PFSK-1 (cell line): ENCODE measurements around the gene MOV10.

ENCODE experiments used
- FOXP2 ChIP-seq: optimal IDR thresholded peaks from 2 replicates; pipeline ENCODE3; 2011; ENCODE audit warnings: borderline replicate concordance, control low read depth, inconsistent platforms; ENCODE audit not compliant: insufficient read depth; ENCODE audit errors: extremely low read length, extremely low read depth
- POLR2AphosphoS5 ChIP-seq: IDR thresholded peaks from 2 replicates; pipeline ENCODE4 v1.6.1; 2012; ENCODE audit warnings: low read depth, mild to moderate bottlenecking, control low read depth, low read length, moderate library complexity
- SIN3A ChIP-seq: IDR thresholded peaks from 2 replicates; pipeline ENCODE4 v1.6.1; 2012; ENCODE audit warnings: mild to moderate bottlenecking, low read length, moderate library complexity, borderline replicate concordance; ENCODE audit not compliant: insufficient read depth
- TAF1 ChIP-seq: IDR thresholded peaks from 2 replicates; pipeline ENCODE4 v1.6.1; 2012; ENCODE audit warnings: low read length, control low read depth, borderline replicate concordance; ENCODE audit not compliant: insufficient read depth
- TF ChIP-seq, protein P1 (sequence below), 2 experiments: IDR thresholded peaks; 2 replicates each; pipeline versions ENCODE4 v1.6.1 to v1.8.0; 2011 to 2012; ENCODE audit warnings: low read depth in 2 of 2, low read length in 2 of 2, control low read depth in 1 of 2, inconsistent platforms in 1 of 2, mild to moderate bottlenecking in 1 of 2, moderate library complexity in 1 of 2; ENCODE audit not compliant: insufficient read depth in 1 of 2

DNA sequence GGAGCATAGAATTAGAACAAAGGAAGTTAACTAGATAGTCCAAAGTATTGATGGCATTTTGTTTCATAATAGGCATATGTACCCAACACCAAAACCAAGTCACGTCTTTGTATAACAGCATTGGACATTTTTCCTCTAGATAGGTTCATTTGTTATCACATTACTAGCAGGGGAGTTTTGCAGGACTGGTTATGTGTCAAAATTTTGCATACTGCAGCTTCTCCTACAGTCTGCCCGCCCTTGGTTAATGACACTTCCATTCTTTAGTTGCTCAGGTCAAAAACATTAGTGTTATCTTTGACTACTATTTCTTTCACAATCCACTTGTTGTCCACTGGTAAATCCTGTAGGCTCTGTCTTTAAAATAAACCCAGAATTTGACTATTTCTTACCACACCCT is 45.9 kb upstream of the MOV10 start:
- TF ChIP-seq SIN3A = no peak
- TF ChIP-seq, protein P1, sequence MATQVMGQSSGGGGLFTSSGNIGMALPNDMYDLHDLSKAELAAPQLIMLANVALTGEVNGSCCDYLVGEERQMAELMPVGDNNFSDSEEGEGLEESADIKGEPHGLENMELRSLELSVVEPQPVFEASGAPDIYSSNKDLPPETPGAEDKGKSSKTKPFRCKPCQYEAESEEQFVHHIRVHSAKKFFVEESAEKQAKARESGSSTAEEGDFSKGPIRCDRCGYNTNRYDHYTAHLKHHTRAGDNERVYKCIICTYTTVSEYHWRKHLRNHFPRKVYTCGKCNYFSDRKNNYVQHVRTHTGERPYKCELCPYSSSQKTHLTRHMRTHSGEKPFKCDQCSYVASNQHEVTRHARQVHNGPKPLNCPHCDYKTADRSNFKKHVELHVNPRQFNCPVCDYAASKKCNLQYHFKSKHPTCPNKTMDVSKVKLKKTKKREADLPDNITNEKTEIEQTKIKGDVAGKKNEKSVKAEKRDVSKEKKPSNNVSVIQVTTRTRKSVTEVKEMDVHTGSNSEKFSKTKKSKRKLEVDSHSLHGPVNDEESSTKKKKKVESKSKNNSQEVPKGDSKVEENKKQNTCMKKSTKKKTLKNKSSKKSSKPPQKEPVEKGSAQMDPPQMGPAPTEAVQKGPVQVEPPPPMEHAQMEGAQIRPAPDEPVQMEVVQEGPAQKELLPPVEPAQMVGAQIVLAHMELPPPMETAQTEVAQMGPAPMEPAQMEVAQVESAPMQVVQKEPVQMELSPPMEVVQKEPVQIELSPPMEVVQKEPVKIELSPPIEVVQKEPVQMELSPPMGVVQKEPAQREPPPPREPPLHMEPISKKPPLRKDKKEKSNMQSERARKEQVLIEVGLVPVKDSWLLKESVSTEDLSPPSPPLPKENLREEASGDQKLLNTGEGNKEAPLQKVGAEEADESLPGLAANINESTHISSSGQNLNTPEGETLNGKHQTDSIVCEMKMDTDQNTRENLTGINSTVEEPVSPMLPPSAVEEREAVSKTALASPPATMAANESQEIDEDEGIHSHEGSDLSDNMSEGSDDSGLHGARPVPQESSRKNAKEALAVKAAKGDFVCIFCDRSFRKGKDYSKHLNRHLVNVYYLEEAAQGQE (IDR thresholded peaks at IDR 0.05; ENCODE audit: insufficient read depth in 1 of 2, low read depth in 2 of 2, low read length in 2 of 2) = no peak
- TF ChIP-seq TAF1 = no peak
- TF ChIP-seq POLR2AphosphoS5 = no peak
- TF ChIP-seq FOXP2 = no peak
